Uterus (tissue), 4 donors: ENCODE data around the gene PDE4D. TPM values are rescaled to one million over a fixed set of nuclear protein-coding genes. Genes with fewer than 3 reads are reported as not detected.

Source experiments
- DNase-seq, 2 donors: peaks; one replicate each; pipeline ENCODE4 v3.0.0-alpha.2; 2019 to 2020
- H3K27ac ChIP-seq, 2 donors: fragments of 200-600 bp; sonication (generic); 1 replicate in 1 of 2; 2 replicates in 1 of 2; pipeline ENCODE4 v1.5.1; 2016 to 2018
- H3K27me3 ChIP-seq, 2 donors: fragments of 200-600 bp; sonication (generic); one replicate each; pipeline ENCODE4 v1.5.1; 2018 to 2019; ENCODE audit warnings: control low read depth in 1 of 2
- H3K36me3 ChIP-seq, 2 donors: fragments of 200-600 bp; sonication (generic); one replicate each; pipeline ENCODE4 v1.5.1; 2019; ENCODE audit warnings: control low read depth in 1 of 2
- H3K4me1 ChIP-seq, 2 donors: fragments of 200-600 bp; sonication (generic); one replicate each; pipeline ENCODE4 v1.5.1; 2018 to 2019; ENCODE audit warnings: control low read depth in 1 of 2
- H3K4me3 ChIP-seq, 2 donors: fragments of 200-600 bp; sonication (generic); 1 replicate in 1 of 2; 2 replicates in 1 of 2; pipeline ENCODE4 v1.5.1; 2018 to 2019; ENCODE audit warnings: mild to moderate bottlenecking in 1 of 2
- H3K9me3 ChIP-seq, 2 donors: fragments of 200-600 bp; sonication (generic); one replicate each; pipeline ENCODE4 v1.5.1; 2019; ENCODE audit warnings: control low read depth in 1 of 2
- CTCF ChIP-seq, 4 experiments: fragments of 200-600 bp in 2 of 4; fragments of 450-650 bp in 2 of 4; sonication (generic) in 2 of 4; IDR thresholded peaks; one replicate each; pipeline ENCODE4 v1.5.1; 2016 to 2019; ENCODE audit warnings: antibody characterized with exemption in 4 of 4, mild to moderate bottlenecking in 2 of 4, moderate library complexity in 1 of 4
- POLR2A ChIP-seq, 2 donors: fragments of 450-650 bp; IDR thresholded peaks; one replicate each; pipeline ENCODE4 v1.6.1; 2016; ENCODE audit warnings: antibody characterized with exemption in 2 of 2, mild to moderate bottlenecking in 1 of 2, moderate library complexity in 1 of 2
- intact Hi-C: fragments of 100-400 bp; cut with DNase I; formaldehyde crosslinking; loops from one replicate; pipeline ENCODE4 v1.15.1; 2023; ENCODE audit warnings: low total_unique reads
- total RNA-seq, 4 donors: library from RNA; depleted of rRNA in 3 of 4; stranded (reverse); fragments of >200 nt in 3 of 4; gene quantifications; one replicate each; pipeline versions ENCODE4 v1.1.0 to v1.2.4, GENCODE V29; 2014 to 2023
- donor health status: DM: yes; HTN: yes; CAD: no.

Gene PDE4D
- total RNA-seq, 4 donors from 2014 or later: 27.1 to 77.0 (median 45.8) TPM

- Histone ChIP-seq H3K9me3 (no peaks in the 10 kb centered on the region), H3K4me1 (no peaks in the 10 kb centered on the region), H3K4me3 (no peak overlapping the region), H3K27me3 (no peaks in the 10 kb centered on the region), H3K36me3 (no peaks in the 10 kb centered on the region), H3K27ac (no peak overlapping the region)
- TF ChIP-seq POLR2A (IDR thresholded peaks at IDR 0.05) (no peak), CTCF (IDR thresholded peaks at IDR 0.05) (no peak)
- no peak for DNase-seq
- intact Hi-C loops: no loop called here
These were observed 120.8 kb downstream of the PDE4D start for GRCh38 chr5:59772757-59773156.

DNA sequence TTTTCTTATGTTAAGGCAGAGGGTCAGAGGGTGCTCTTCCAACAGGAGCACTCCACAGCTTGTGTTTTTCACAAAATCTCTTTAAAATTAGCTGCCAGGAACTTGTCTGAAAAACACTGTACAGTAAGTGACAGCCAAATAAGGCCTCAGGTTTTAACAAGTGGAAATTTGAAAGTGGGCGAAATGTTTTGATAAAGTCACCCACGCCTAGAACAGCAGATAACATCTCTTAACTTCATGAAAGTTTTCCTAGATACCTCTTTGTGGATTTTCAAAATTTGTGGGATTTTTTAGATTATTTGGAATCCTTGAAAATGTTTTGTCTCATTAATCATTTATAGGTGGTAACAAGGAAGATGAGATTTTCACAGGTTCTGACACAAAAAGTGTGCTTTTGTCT, 121.3 kb downstream of the PDE4D start:
- TF ChIP-seq CTCF (IDR thresholded peaks at IDR 0.05) (no peak), POLR2A (IDR thresholded peaks at IDR 0.05) (no peak)
- Histone ChIP-seq H3K4me3 (no peak overlapping the region), H3K4me1 (no peaks in the 10 kb centered on the region), H3K9me3 (no peaks in the 10 kb centered on the region), H3K27ac (no peak overlapping the region), H3K27me3 (no peaks in the 10 kb centered on the region), H3K36me3 (no peaks in the 10 kb centered on the region)
- no peak for DNase-seq
- intact Hi-C loops: no loop called here

DNA sequence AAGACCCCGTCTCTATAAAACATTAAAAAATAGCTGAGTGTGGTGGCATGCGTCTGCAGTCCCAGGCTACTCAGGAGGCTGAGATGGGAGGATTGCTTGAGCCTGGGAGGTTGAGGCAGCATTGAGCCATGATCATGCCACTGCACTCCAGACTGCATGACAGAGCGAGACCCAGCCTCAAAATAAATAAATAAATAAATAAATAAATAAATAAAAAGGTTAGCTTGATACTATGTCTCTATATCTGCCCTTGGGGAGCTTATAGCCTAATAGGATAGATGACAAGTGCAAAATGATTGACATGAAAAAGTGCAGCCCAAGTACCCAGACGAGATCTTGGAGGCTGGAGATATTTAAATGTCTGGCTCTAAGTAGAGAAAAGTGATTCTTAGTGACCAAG, 122.6 kb downstream of the PDE4D start:
- Histone ChIP-seq H3K27me3 (no peaks in the 10 kb centered on the region), H3K4me3 (no peak overlapping the region), H3K36me3 (no peaks in the 10 kb centered on the region), H3K4me1 (no peaks in the 10 kb centered on the region), H3K9me3 (no peaks in the 10 kb centered on the region), H3K27ac (no peak overlapping the region)
- DNase-seq: no peak
- no peak for TF ChIP-seq POLR2A (IDR thresholded peaks at IDR 0.05)
- TF ChIP-seq CTCF (IDR thresholded peaks at IDR 0.05): no peak
- intact Hi-C loops: no loop called here

DNA sequence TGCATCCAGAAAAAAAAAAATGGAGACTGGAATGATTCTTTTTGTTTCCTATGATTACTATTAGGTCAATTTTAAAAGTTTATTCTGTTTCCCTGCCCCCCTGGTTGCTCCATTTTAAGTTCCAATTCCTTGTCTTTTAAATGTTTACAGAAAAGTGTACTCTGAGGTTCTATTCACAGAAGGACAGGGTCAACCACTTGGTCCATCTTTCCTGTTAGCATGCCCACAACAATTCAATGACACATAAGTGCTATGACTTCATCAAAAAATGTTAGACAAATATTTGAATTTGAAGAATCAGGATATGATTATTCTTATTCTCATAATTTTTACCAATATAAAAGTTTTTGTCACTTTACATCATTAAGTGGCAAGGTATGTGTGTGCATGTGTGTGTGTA, 123.7 kb downstream of the PDE4D start:
- Histone ChIP-seq H3K4me3 (peak overlapping the region in 1 of 2 donors; percentile 52), H3K27ac (peak overlapping the region; percentile 74 to 83), H3K4me1 (no peaks in the 10 kb centered on the region), H3K36me3 (no peaks in the 10 kb centered on the region), H3K27me3 (no peaks in the 10 kb centered on the region), H3K9me3 (no peaks in the 10 kb centered on the region)
- TF ChIP-seq CTCF (IDR thresholded peaks at IDR 0.05) (no peak), POLR2A (IDR thresholded peaks at IDR 0.05) (no peak)
- intact Hi-C loops: no loop called here
- DNase-seq: no peak

GRCh38 chr5:59769041-59769360, 124.5 kb downstream of the PDE4D start:
- Histone ChIP-seq H3K36me3 (no peaks in the 10 kb centered on the region), H3K27me3 (no peaks in the 10 kb centered on the region), H3K4me3 (peak overlapping the region; percentile 46 to 52), H3K27ac (peak overlapping the region; percentile 74 to 83), H3K9me3 (no peaks in the 10 kb centered on the region), H3K4me1 (no peaks in the 10 kb centered on the region)
- intact Hi-C loops: no loop called here
- TF ChIP-seq POLR2A (IDR thresholded peaks at IDR 0.05) (no peak), CTCF (IDR thresholded peaks at IDR 0.05) (no peak)
- DNase-seq: no peak
